ENCODE measurements around the gene HAUS8. TPM values are rescaled to one million over a fixed set of nuclear protein-coding genes. Genes with fewer than 3 reads are reported as not detected.

Gene HAUS8
- polyA plus RNA-seq, 1 donor from 2014 or later: 3.6 TPM

DNA sequence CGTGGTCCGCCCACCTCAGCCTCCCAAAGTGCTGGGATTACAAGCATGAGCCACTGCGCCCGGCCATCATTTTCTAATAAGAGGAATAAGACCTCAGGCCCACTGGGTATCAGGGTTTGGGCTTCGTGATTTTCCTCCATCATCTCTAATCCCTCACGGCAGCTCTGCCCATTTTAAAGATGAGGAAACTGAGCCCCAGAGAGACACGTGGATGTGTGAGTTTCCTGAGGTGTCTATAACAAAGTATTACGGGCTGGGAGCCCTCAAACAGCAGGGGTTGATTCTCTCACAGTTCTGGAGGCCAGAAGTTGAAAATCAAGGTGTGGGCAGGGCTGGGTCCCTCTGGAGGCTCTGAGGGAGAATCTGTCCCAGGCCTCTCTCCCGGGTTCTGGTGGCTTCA, 34.0 kb upstream of the HAUS8 start:
- TF ChIP-seq SMC3 (conservative IDR thresholded peaks at IDR 0.05; ENCODE audit: poor library complexity) (no peak), RAD21 (conservative IDR thresholded peaks at IDR 0.05) (no peak), EP300 (conservative IDR thresholded peaks at IDR 0.05; ENCODE audit: poor library complexity, severe bottlenecking) (no peak), TAF1 (IDR thresholded peaks at IDR 0.05; ENCODE audit: low read depth) (no peak), MXI1 (conservative IDR thresholded peaks at IDR 0.05; ENCODE audit: poor library complexity, severe bottlenecking) (no peak), POLR2AphosphoS5 (IDR thresholded peaks at IDR 0.05) (no peak), EZH2 (IDR thresholded peaks at IDR 0.05; ENCODE audit: borderline replicate concordance, insufficient read depth, low read length, poor library complexity, severe bottlenecking) (no peak)
- TF ChIP-seq, protein P1, sequence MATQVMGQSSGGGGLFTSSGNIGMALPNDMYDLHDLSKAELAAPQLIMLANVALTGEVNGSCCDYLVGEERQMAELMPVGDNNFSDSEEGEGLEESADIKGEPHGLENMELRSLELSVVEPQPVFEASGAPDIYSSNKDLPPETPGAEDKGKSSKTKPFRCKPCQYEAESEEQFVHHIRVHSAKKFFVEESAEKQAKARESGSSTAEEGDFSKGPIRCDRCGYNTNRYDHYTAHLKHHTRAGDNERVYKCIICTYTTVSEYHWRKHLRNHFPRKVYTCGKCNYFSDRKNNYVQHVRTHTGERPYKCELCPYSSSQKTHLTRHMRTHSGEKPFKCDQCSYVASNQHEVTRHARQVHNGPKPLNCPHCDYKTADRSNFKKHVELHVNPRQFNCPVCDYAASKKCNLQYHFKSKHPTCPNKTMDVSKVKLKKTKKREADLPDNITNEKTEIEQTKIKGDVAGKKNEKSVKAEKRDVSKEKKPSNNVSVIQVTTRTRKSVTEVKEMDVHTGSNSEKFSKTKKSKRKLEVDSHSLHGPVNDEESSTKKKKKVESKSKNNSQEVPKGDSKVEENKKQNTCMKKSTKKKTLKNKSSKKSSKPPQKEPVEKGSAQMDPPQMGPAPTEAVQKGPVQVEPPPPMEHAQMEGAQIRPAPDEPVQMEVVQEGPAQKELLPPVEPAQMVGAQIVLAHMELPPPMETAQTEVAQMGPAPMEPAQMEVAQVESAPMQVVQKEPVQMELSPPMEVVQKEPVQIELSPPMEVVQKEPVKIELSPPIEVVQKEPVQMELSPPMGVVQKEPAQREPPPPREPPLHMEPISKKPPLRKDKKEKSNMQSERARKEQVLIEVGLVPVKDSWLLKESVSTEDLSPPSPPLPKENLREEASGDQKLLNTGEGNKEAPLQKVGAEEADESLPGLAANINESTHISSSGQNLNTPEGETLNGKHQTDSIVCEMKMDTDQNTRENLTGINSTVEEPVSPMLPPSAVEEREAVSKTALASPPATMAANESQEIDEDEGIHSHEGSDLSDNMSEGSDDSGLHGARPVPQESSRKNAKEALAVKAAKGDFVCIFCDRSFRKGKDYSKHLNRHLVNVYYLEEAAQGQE (IDR thresholded peaks at IDR 0.05; ENCODE audit: borderline replicate concordance): no peak
- TF ChIP-seq, protein P2, sequence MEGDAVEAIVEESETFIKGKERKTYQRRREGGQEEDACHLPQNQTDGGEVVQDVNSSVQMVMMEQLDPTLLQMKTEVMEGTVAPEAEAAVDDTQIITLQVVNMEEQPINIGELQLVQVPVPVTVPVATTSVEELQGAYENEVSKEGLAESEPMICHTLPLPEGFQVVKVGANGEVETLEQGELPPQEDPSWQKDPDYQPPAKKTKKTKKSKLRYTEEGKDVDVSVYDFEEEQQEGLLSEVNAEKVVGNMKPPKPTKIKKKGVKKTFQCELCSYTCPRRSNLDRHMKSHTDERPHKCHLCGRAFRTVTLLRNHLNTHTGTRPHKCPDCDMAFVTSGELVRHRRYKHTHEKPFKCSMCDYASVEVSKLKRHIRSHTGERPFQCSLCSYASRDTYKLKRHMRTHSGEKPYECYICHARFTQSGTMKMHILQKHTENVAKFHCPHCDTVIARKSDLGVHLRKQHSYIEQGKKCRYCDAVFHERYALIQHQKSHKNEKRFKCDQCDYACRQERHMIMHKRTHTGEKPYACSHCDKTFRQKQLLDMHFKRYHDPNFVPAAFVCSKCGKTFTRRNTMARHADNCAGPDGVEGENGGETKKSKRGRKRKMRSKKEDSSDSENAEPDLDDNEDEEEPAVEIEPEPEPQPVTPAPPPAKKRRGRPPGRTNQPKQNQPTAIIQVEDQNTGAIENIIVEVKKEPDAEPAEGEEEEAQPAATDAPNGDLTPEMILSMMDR (IDR thresholded peaks at IDR 0.05; ENCODE audit: poor library complexity, severe bottlenecking): no peak
- Histone ChIP-seq H3K4me2 (ENCODE audit: low read length) (no peak overlapping the region), H3K27ac (ENCODE audit: low read length) (no peak overlapping the region), H4K20me1 (ENCODE audit: insufficient read depth) (no peaks in the 10 kb centered on the region), H2AFZ (ENCODE audit: low read depth, low read length) (no peak overlapping the region), H3K36me3 (ENCODE audit: insufficient read depth, low read length) (no peaks in the 10 kb centered on the region), H3K9me3 (ENCODE audit: low read length) (no peaks in the 10 kb centered on the region), H3K9me2 (ENCODE audit: insufficient read depth, low read length) (no peaks in the 10 kb centered on the region), H3K9ac (ENCODE audit: low read length) (no peak overlapping the region), H3K27me3 (ENCODE audit: insufficient read depth, low read depth, low read length) (no peaks in the 10 kb centered on the region), H3F3A (ENCODE audit: insufficient read depth, low read length, poor library complexity, severe bottlenecking) (no peaks in the 10 kb centered on the region), H3K79me2 (replicated peaks; ENCODE audit: insufficient read depth, low read length) (no peaks in the 10 kb centered on the region), H3K4me3 (ENCODE audit: low read length) (no peak overlapping the region)

GRCh38 chr19:17108453-17108784, 33.2 kb upstream of the HAUS8 start:
- Histone ChIP-seq H2AFZ (ENCODE audit: low read depth, low read length) (no peak overlapping the region), H3K79me2 (replicated peaks; ENCODE audit: insufficient read depth, low read length) (no peaks in the 10 kb centered on the region), H3K36me3 (ENCODE audit: insufficient read depth, low read length) (no peaks in the 10 kb centered on the region), H3K27me3 (ENCODE audit: insufficient read depth, low read depth, low read length) (no peaks in the 10 kb centered on the region), H3K9me2 (ENCODE audit: insufficient read depth, low read length) (no peaks in the 10 kb centered on the region), H3K9me3 (ENCODE audit: low read length) (no peaks in the 10 kb centered on the region), H3K27ac (ENCODE audit: low read length) (no peak overlapping the region), H4K20me1 (ENCODE audit: insufficient read depth) (no peaks in the 10 kb centered on the region), H3K9ac (ENCODE audit: low read length) (no peak overlapping the region), H3F3A (ENCODE audit: insufficient read depth, low read length, poor library complexity, severe bottlenecking) (no peaks in the 10 kb centered on the region), H3K4me2 (ENCODE audit: low read length) (no peak overlapping the region), H3K4me3 (ENCODE audit: low read length) (no peak overlapping the region)
- TF ChIP-seq EP300 (conservative IDR thresholded peaks at IDR 0.05; ENCODE audit: poor library complexity, severe bottlenecking): no peak
- TF ChIP-seq, protein P2 (IDR thresholded peaks at IDR 0.05; ENCODE audit: poor library complexity, severe bottlenecking): no peak
- no peak for TF ChIP-seq SMC3 (conservative IDR thresholded peaks at IDR 0.05; ENCODE audit: poor library complexity)

All from neural cell (in vitro differentiated cells).